ENCODE measurements around the gene SAMM50.

GRCh38 chr22:43905681-43906080, 49.6 kb upstream of the SAMM50 start:
- TF ChIP-seq CTCF (IDR thresholded peaks at IDR 0.05) (no peak), POLR2A (IDR thresholded peaks at IDR 0.05) (no peak), EP300 (IDR thresholded peaks at IDR 0.05) (no peak)
